ENCODE data around the gene ZFAND3.

GRCh38 chr6:37971266-37971665 is 151.7 kb downstream of the ZFAND3 start:
- TF ChIP-seq CTCF (IDR thresholded peaks at IDR 0.05): no peak
- no peak for TF ChIP-seq POLR2A (IDR thresholded peaks at IDR 0.05)
